H1 (cell line): ENCODE measurements around the gene C9orf40. TPM values are rescaled to one million over a fixed set of nuclear protein-coding genes. Genes with fewer than 3 reads are reported as not detected.

Source experiments
- CTCF ChIA-PET: fragments of 300-600 bp; sonication (Branson Sonifier 250); formaldehyde crosslinking; loops from one replicate; lab custom pipeline; 2021; ENCODE audit not compliant: partially characterized antibody; lab: Charles Lee
- POLR2A ChIA-PET: fragments of 300-600 bp; sonication (Branson Sonifier 250); formaldehyde crosslinking; loops from one replicate; lab custom pipeline; 2021; ENCODE audit warnings: inconsistent platforms; ENCODE audit not compliant: partially characterized antibody; lab: Charles Lee
- DNase-seq, 2 experiments: peaks; one replicate each; pipeline versions ENCODE4 v3.0.0 to v3.0.0-alpha.2; 2010 to 2022; ENCODE audit warnings: low spot score in 2 of 2, low read depth in 1 of 2, mixed read lengths in 1 of 2
- FAIRE-seq: peaks from 2 replicates; lab custom pipeline; 2011; peaks lifted over from hg19 to GRCh38; lab: Jason Lieb, UNC
- H2AFZ ChIP-seq: 2 replicates; pipeline ENCODE4 v1.8.1; 2012; ENCODE audit warnings: low read length, inconsistent platforms
- H2AK5ac ChIP-seq: 2 replicates; pipeline ENCODE4 v1.6.1; 2013; ENCODE audit warnings: low read depth, low read length
- H2BK120ac ChIP-seq: replicated peaks from 2 replicates; pipeline ENCODE3; 2013; ENCODE audit warnings: low read depth, low read length, inconsistent platforms
- H2BK12ac ChIP-seq: 2 replicates; pipeline ENCODE4 v1.6.1; 2013; ENCODE audit warnings: low read depth, low read length
- H2BK15ac ChIP-seq: 2 replicates; pipeline ENCODE4 v1.6.1; 2013; ENCODE audit warnings: low read length
- H2BK20ac ChIP-seq: 2 replicates; pipeline ENCODE4 v1.6.1; 2013; ENCODE audit warnings: low read length
- H2BK5ac ChIP-seq: 2 replicates; pipeline ENCODE4 v1.6.1; 2013; ENCODE audit warnings: low read depth, low read length
- H3K14ac ChIP-seq: 2 replicates; pipeline ENCODE4 v1.6.1; 2013; ENCODE audit warnings: inconsistent platforms; ENCODE audit not compliant: insufficient read length
- H3K18ac ChIP-seq: 2 replicates; pipeline ENCODE4 v1.6.1; 2013; ENCODE audit warnings: low read length; ENCODE audit errors: extremely low read depth
- H3K23ac ChIP-seq: 2 replicates; pipeline ENCODE4 v1.6.1; 2013; ENCODE audit warnings: inconsistent platforms; ENCODE audit not compliant: insufficient read length
- H3K23me2 ChIP-seq: 2 replicates; pipeline ENCODE4 v1.6.1; 2013; ENCODE audit warnings: low read depth, low read length
- H3K27ac ChIP-seq: 2 replicates; pipeline ENCODE4 v1.6.1; 2011; ENCODE audit warnings: low read depth, low read length, inconsistent platforms
- H3K27me3 ChIP-seq, 4 experiments: replicated peaks in 1 of 4; 1 replicate in 1 of 4; 2 replicates in 3 of 4; pipeline versions ENCODE4 v1.6.1 to v1.8.1; 2011 to 2013; ENCODE audit warnings: low read length in 3 of 4, mild to moderate bottlenecking in 3 of 4, inconsistent platforms in 2 of 4, mixed read lengths in 2 of 4, moderate library complexity in 1 of 4; ENCODE audit not compliant: control insufficient read depth in 3 of 4, insufficient read depth in 3 of 4; ENCODE audit errors: extremely low read depth in 1 of 4
- H3K36me3 ChIP-seq, 4 experiments: 2 replicates each; pipeline versions ENCODE4 v1.6.1 to v1.8.1; 2011 to 2013; ENCODE audit warnings: mild to moderate bottlenecking in 4 of 4, low read length in 3 of 4, moderate library complexity in 2 of 4, control low read depth in 1 of 4, inconsistent platforms in 1 of 4; ENCODE audit not compliant: insufficient read depth in 4 of 4, control insufficient read depth in 2 of 4
- H3K4ac ChIP-seq: replicated peaks from 2 replicates; pipeline ENCODE3; 2013; ENCODE audit warnings: low read length, low read depth, mixed read lengths, inconsistent platforms; ENCODE audit not compliant: insufficient read length
- H3K4me1 ChIP-seq, 4 experiments: replicated peaks in 1 of 4; 1 replicate in 1 of 4; 2 replicates in 3 of 4; pipeline versions ENCODE4 v1.6.1 to v1.8.1; 2011 to 2013; ENCODE audit warnings: low read length in 3 of 4, inconsistent platforms in 2 of 4, mixed read lengths in 1 of 4; ENCODE audit not compliant: insufficient read depth in 4 of 4, control insufficient read depth in 3 of 4
- H3K4me2 ChIP-seq, 2 experiments: 2 replicates each; pipeline versions ENCODE4 v1.6.1 to v1.8.1; 2011 to 2013; ENCODE audit warnings: low read depth in 2 of 2, low read length in 2 of 2, control low read depth in 1 of 2, inconsistent platforms in 1 of 2, mild to moderate bottlenecking in 1 of 2; ENCODE audit not compliant: insufficient read depth in 1 of 2
- H3K4me3 ChIP-seq, 4 experiments: fragments of 200-600, 300-600 bp in 1 of 4; sonication (generic), shearing (Covaris generic), sonication (Bioruptor Twin) in 1 of 4; 2 replicates each; pipeline versions ENCODE4 v1.5.1 to v1.8.1; 2011 to 2016; ENCODE audit warnings: low read length in 4 of 4, low read depth in 3 of 4, control low read depth in 2 of 4, inconsistent platforms in 2 of 4, mild to moderate bottlenecking in 2 of 4, mixed read lengths in 1 of 4, moderate library complexity in 1 of 4; ENCODE audit not compliant: insufficient read depth in 2 of 4; ENCODE audit errors: extremely low read depth in 1 of 4
- H3K56ac ChIP-seq: replicated peaks from 2 replicates; pipeline ENCODE3; 2013; ENCODE audit warnings: low read depth, mild to moderate bottlenecking, mixed read lengths, low read length, inconsistent platforms; ENCODE audit not compliant: insufficient read length
- H3K79me1 ChIP-seq: 2 replicates; pipeline ENCODE4 v1.6.1; 2013; ENCODE audit warnings: low read depth, low read length, control low read depth
- H3K79me2 ChIP-seq, 2 experiments: 2 replicates each; pipeline versions ENCODE4 v1.6.1 to v1.8.1; 2012 to 2013; ENCODE audit warnings: low read length in 2 of 2, mild to moderate bottlenecking in 2 of 2, inconsistent platforms in 1 of 2; ENCODE audit not compliant: insufficient read depth in 2 of 2, control insufficient read depth in 1 of 2
- H3K9ac ChIP-seq, 4 experiments: replicated peaks in 1 of 4; 1 replicate in 1 of 4; 2 replicates in 3 of 4; pipeline versions ENCODE4 v1.6.1 to v1.8.1; 2011 to 2013; ENCODE audit warnings: low read depth in 3 of 4, low read length in 3 of 4, control low read depth in 2 of 4, mild to moderate bottlenecking in 2 of 4, moderate library complexity in 2 of 4, inconsistent platforms in 1 of 4; ENCODE audit errors: extremely low read depth in 1 of 4
- H3K9me3 ChIP-seq, 2 experiments: 2 replicates each; pipeline versions ENCODE4 v1.6.1 to v1.8.1; 2012 to 2013; ENCODE audit warnings: mild to moderate bottlenecking in 2 of 2, moderate library complexity in 2 of 2, control low read depth in 1 of 2, inconsistent platforms in 1 of 2, low read depth in 1 of 2, low read length in 1 of 2, mixed read lengths in 1 of 2; ENCODE audit not compliant: insufficient read depth in 2 of 2
- H4K20me1 ChIP-seq, 2 experiments: replicated peaks in 1 of 2; 2 replicates each; pipeline versions ENCODE3 to v1.8.1; 2011 to 2013; ENCODE audit warnings: inconsistent platforms in 2 of 2, low read length in 2 of 2, mild to moderate bottlenecking in 1 of 2; ENCODE audit not compliant: insufficient read depth in 2 of 2, control insufficient read depth in 1 of 2
- H4K5ac ChIP-seq: 2 replicates; pipeline ENCODE4 v1.6.1; 2013; ENCODE audit warnings: low read length, low read depth, mixed read lengths, inconsistent platforms; ENCODE audit not compliant: insufficient read length
- H4K8ac ChIP-seq: 2 replicates; pipeline ENCODE4 v1.8.0; 2013; ENCODE audit warnings: mild to moderate bottlenecking, moderate library complexity, low read length, inconsistent platforms; ENCODE audit not compliant: insufficient read depth; ENCODE audit errors: extremely low read depth
- H4K91ac ChIP-seq: replicated peaks from 2 replicates; pipeline ENCODE3; 2013; ENCODE audit warnings: low read length, mixed read lengths, inconsistent platforms; ENCODE audit not compliant: insufficient read length
- BCL11A ChIP-seq, 2 experiments: IDR thresholded peaks; one replicate each; pipeline ENCODE4 v1.6.1; 2011; ENCODE audit warnings: low read depth in 2 of 2, low read length in 2 of 2, mild to moderate bottlenecking in 2 of 2
- EGR1 ChIP-seq: IDR thresholded peaks from 2 replicates; pipeline ENCODE4 v1.6.1; 2011; ENCODE audit warnings: low read depth, low read length, borderline replicate concordance
- WGBS, 2 experiments: shearing (Covaris generic) in 1 of 2; methylation state at CpG; one replicate each; pipeline versions ENCODE4 v1.1.6 to v1.1.7; 2013 to 2015; ENCODE audit warnings: low lambda C conversion rate in 2 of 2, mixed read lengths in 2 of 2, inconsistent platforms in 1 of 2, low coverage in 1 of 2, missing lambda C conversion rate in 1 of 2; ENCODE audit not compliant: insufficient replicate concordance in 2 of 2, insufficient coverage in 1 of 2, insufficient read length in 1 of 2; ENCODE audit errors: extremely low coverage in 1 of 2, missing lambda C conversion rate in 1 of 2; 5-methylcytosine and 5-hydroxymethylcytosine counted together
- polyA plus RNA-seq, 7 experiments: library from polyadenylated mRNA; depleted of rRNA in 3 of 7; stranded (reverse) in 5 of 7; unstranded in 2 of 7; fragments of >200 nt in 5 of 7; fragments of 200-250 nt in 2 of 7; gene quantifications; 1 replicate in 5 of 7; 2 replicates in 1 of 7; 4 replicates in 1 of 7; pipeline versions ENCODE4 v1.2.1 to v1.2.3, GENCODE V29; 2011 to 2013; ENCODE audit warnings: missing spikeins in 2 of 7, mixed read lengths in 2 of 7
- total RNA-seq: library from RNA; stranded (reverse); fragmentation: NEBNext Ultra II Directional; extraction: Animal tissue kit (Norgen Biotek cat#: 25700); gene quantifications from 2 replicates; pipeline ENCODE4 v1.2.1, GENCODE V29; 2021

The C9orf40 gene
- total and polyA plus RNA-seq, 2 of the 8 experiments (the other 6 are each of a cell fraction or from before 2014, with no cell fraction given) = 3.6 to 11.2 TPM

- H3K9ac ChIP-seq = no peak overlapping the region
- H3K9me3 ChIP-seq = no peaks in the 10 kb centered on the region
- H3K79me2 ChIP-seq = no peaks in the 10 kb centered on the region
- 98% methylated on average over 3 of the region's 3 CpGs; no CpG with 5 or more reads in 1 of the 2 experiments for WGBS, 2 experiments
- H3K79me1 ChIP-seq = no peaks in the 10 kb centered on the region
- no peak overlapping the region for H3K27ac ChIP-seq
- no peak overlapping the region for H3K4me3 ChIP-seq
- H3K4ac ChIP-seq = no peak overlapping the region
- no peak overlapping the region for H2BK15ac ChIP-seq
- H2BK120ac ChIP-seq = no peak overlapping the region
- H3K56ac ChIP-seq = no peak overlapping the region
- no peak overlapping the region for H3K23ac ChIP-seq
- H3K23me2 ChIP-seq = no peaks in the 10 kb centered on the region
- H3K27me3 ChIP-seq = no peaks in the 10 kb centered on the region
- H3K4me2 ChIP-seq = no peak overlapping the region
- no peak overlapping the region for H4K8ac ChIP-seq
- H3K4me1 ChIP-seq = no peaks in the 10 kb centered on the region
- no peak overlapping the region for H3K18ac ChIP-seq
- H2BK5ac ChIP-seq = no peak overlapping the region
- H2BK12ac ChIP-seq = no peak overlapping the region
- H3K14ac ChIP-seq = no peak overlapping the region
- H4K5ac ChIP-seq = no peak overlapping the region
- FAIRE-seq (no peak), DNase-seq (no peak)
- CTCF ChIA-PET = no interaction called here
- H4K91ac ChIP-seq = no peak overlapping the region
- no peak overlapping the region for H2AFZ ChIP-seq
- POLR2A ChIA-PET = no interaction called here
- no peaks in the 10 kb centered on the region for H4K20me1 ChIP-seq
- no peak overlapping the region for H2BK20ac ChIP-seq
- no peaks in the 10 kb centered on the region for H3K36me3 ChIP-seq
- no peak overlapping the region for H2AK5ac ChIP-seq
- TF ChIP-seq BCL11A (IDR thresholded peaks at IDR 0.05; ENCODE audit: low read depth in 2 of 2, low read length in 2 of 2) (no peak), EGR1 (no peak)
These were observed 45.6 kb downstream of the C9orf40 start for GRCh38 chr9:74907085-74907484.
